Peyer's patch (tissue), 4 donors: ENCODE measurements around the gene DPH7.
"Not testable (repeated sequence)": the region's sequence is repeated elsewhere in the genome, so short reads cannot be mapped to it uniquely, and the experiment has no call there.

ENCODE experiments used
- POLR2A ChIP-seq, 2 donors: fragments of 450-650 bp; IDR thresholded peaks; one replicate each; pipeline ENCODE4 v1.5.1; 2017; ENCODE audit warnings: antibody characterized with exemption in 2 of 2, mild to moderate bottlenecking in 2 of 2, moderate library complexity in 2 of 2
- TF ChIP-seq, protein P1 (sequence below), 6 experiments: fragments of 450-650 bp in 4 of 6; fragments of 200-600 bp in 2 of 6; sonication (generic) in 1 of 6; IDR thresholded peaks; one replicate each; pipeline ENCODE4 v1.5.1; 2017 to 2019; ENCODE audit warnings: antibody characterized with exemption in 6 of 6, mild to moderate bottlenecking in 3 of 6, moderate library complexity in 1 of 6

DNA sequence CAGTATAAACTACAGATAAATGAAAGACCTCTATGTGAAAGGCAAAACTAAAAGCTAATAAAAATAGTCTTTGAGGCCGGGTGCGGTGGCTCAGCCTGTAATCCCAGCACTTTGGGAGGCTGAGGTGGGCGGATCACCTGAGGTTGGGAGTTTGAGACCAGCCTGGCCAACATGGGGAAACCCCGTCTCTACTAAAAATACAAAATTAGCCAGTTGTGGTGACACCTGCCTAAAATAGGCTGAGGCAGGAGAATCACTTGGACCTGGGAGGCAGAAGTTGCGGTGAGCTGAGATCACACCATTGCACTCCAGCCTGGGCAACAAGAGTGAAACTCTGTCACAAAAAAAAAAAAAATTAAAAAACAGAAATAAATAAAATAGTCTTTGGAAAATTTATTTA lies 65.6 kb downstream of the DPH7 start:
- TF ChIP-seq, protein P1, sequence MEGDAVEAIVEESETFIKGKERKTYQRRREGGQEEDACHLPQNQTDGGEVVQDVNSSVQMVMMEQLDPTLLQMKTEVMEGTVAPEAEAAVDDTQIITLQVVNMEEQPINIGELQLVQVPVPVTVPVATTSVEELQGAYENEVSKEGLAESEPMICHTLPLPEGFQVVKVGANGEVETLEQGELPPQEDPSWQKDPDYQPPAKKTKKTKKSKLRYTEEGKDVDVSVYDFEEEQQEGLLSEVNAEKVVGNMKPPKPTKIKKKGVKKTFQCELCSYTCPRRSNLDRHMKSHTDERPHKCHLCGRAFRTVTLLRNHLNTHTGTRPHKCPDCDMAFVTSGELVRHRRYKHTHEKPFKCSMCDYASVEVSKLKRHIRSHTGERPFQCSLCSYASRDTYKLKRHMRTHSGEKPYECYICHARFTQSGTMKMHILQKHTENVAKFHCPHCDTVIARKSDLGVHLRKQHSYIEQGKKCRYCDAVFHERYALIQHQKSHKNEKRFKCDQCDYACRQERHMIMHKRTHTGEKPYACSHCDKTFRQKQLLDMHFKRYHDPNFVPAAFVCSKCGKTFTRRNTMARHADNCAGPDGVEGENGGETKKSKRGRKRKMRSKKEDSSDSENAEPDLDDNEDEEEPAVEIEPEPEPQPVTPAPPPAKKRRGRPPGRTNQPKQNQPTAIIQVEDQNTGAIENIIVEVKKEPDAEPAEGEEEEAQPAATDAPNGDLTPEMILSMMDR (IDR thresholded peaks at IDR 0.05): not testable (repeated sequence)
- TF ChIP-seq POLR2A (IDR thresholded peaks at IDR 0.05): not testable (repeated sequence)
